ENCODE results near the gene TMEM260. TPM values are rescaled to one million over a fixed set of nuclear protein-coding genes. Genes with fewer than 3 reads are reported as not detected.
A peak's percentile ranks its signal among the peaks of the same experiment; 100 is the strongest.
"Not testable (repeated sequence)": the region's sequence is repeated elsewhere in the genome, so short reads cannot be mapped to it uniquely, and the experiment has no call there.

Gene TMEM260
- total RNA-seq, 1 donor from 2014 or later: 11.3 TPM

- ATAC-seq: no peak
- no peak for DNase-seq (ENCODE audit: low spot score)
These were observed 87.1 kb downstream of the TMEM260 start for GRCh38 chr14:56666716-56667115.

- DNase-seq (ENCODE audit: low spot score); ATAC-seq: not testable (repeated sequence)
These were observed 87.7 kb downstream of the TMEM260 start for GRCh38 chr14:56667290-56667689.

- ATAC-seq (no peak), DNase-seq (ENCODE audit: low spot score) (no peak)
These were observed 96.4 kb downstream of the TMEM260 start for GRCh38 chr14:56676042-56676441.

- no peak for ATAC-seq
- DNase-seq (ENCODE audit: low spot score): no peak
These were observed 99.2 kb downstream of the TMEM260 start for GRCh38 chr14:56678838-56679237.

- ATAC-seq (peak; percentile 100), DNase-seq (ENCODE audit: low spot score) (peak; percentile 66)
These were observed 106.8 kb downstream of the TMEM260 start for GRCh38 chr14:56686416-56686815.

GRCh38 chr14:56687123-56687522 lies 107.5 kb downstream of the TMEM260 start:
- DNase-seq (ENCODE audit: low spot score) (no peak), ATAC-seq (no peak)

GRCh38 chr14:56694609-56695008 lies 115.0 kb downstream of the TMEM260 start:
- peak; percentile 89 for ATAC-seq
- no peak for DNase-seq (ENCODE audit: low spot score)

- ATAC-seq: not testable (repeated sequence)
These were observed 115.6 kb downstream of the TMEM260 start for GRCh38 chr14:56695216-56695615.

More at GRCh38 chr14:56695216-56695615, 115.6 kb downstream of the TMEM260 start:
- DNase-seq (ENCODE audit: low spot score): not testable (repeated sequence)

Other genes starting within 250 kb of the TMEM260 start
- not detected for gene OTX2, start 230.7 kb downstream of the TMEM260 start, total RNA-seq